GM21526 (cell line): ENCODE data around the gene PRRC2A.

ENCODE experiments used
- ATAC-seq: cut with Tn5 transposase; IDR thresholded peaks from one replicate; pipeline ENCODE4 v1.9.1; 2021; ENCODE audit warnings: moderate library complexity; ENCODE audit not compliant: unreplicated experiment, low FRiP score

PRRC2A gene

DNA sequence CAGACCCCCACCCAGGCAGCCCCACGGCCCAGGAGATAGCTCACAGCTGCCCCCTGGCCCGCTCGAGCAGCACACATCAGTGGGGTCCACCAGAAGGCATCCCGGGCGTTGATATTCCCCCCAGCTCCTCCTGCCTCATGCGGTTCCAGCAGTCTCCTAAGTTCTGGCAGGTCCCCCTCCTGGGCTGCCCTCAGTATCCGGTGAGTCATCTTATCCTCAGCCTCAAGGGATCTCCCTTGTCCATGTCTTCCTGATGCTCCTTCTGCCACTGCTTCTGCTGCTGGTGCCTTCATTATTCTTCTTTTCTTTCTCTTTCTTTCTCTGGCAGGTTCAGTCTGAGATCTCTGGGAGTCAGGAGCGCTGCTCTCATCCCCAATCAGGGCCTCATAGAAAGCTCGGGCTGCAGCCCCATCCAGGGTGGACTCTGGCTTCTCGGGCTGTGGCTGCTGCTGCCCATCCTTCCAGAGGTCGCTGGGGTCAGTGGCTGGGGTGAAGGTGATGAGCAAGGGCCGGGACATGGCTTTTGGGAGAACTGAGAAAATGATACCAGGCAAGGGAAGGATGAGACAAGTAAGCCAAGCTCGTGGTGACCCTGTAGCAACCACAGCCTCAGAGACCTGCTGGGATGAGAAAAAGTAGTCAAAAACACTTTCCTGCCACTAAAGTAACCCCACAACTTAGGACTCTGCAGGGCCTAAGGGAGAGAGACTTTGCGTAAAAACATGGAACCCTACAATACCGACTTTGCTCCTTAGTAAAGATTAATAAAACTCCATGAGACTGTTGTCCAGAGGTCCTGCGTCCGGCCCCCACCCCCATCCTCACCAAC, 43.7 kb downstream of the PRRC2A start:
- ATAC-seq: no peak

DNA sequence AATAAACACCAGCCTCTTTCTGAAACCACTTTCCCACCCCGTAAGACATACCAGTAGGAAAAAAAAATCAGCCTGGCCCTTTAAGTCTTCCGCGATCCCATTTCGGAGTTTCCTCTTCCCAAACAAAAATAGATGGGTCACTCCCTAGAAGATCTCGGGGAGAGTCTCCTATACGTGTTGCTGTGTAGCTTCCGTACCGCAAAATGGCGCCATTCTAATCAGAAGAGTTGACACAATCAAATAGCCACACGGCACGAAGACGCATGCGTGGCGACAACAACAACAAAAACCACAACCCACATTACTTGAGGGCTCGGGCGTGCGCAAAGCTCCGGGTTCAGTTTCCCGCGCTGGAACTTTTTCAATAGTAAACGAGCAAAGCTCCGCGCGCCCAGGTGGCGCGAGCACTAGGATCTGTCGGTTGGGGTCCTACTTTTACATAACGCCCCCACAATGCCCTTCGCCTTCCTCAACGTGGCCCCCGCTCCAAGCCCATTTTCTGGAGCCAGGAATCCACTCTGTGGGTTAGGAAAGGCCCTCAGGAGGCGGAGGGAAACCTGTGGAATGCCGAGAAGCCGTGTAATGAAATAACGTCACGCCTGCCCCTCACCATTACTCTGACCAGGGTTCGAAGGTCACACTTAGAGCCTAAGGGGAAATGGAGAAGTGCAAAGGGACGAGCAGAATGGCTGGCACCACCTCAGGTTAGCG, 44.4 kb downstream of the PRRC2A start, which contains the start of gene GPANK1:
TSS of gene GPANK1 (minus strand) at position 208 of the 711 bp plus-strand sequence. CDS start 519 bp downstream, outside the sequence.
- ATAC-seq: no peak

DNA sequence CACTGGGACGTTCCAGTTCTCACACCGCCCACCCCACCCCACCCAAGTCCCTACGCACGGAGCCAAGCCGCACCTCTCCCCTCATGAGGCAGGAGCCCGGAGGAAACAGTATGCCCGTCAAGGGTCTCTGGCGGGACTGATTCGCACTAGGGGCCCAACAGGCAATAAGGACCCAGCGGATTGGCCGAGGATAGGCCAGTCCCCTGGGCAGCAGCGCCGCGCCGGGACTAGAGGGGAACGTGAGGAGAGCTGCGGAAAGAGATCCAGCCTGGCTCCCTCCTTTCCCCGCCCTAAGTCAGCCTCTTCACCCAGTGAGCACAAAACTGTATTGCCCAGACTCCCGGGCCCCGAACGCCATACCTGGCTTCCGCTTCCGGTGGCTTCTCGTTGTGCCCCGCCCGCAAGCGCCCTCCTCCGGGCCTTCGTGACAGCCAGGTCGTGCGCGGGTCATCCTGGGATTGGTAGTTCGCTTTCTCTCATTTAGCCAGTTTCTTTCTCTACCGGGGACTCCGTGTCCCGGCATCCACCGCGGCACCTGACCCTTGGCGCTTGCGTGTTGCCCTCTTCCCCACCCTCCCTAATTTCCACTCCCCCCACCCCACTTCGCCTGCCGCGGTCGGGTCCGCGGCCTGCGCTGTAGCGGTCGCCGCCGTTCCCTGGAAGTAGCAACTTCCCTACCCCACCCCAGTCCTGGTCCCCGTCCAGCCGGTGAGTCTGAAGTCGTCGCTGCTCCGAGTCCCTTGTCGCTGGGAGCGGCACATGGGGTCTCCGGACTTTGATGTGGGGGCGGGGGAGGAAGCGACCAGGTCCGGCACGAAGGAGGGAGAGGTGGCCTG, 45.2 kb downstream of the PRRC2A start, which contains the start of gene CSNK2B:
TSS of gene CSNK2B (plus strand) at position 580 of the 836 bp plus-strand sequence. CDS start 752 bp downstream, outside the sequence.
- peak; percentile 71 for ATAC-seq

DNA sequence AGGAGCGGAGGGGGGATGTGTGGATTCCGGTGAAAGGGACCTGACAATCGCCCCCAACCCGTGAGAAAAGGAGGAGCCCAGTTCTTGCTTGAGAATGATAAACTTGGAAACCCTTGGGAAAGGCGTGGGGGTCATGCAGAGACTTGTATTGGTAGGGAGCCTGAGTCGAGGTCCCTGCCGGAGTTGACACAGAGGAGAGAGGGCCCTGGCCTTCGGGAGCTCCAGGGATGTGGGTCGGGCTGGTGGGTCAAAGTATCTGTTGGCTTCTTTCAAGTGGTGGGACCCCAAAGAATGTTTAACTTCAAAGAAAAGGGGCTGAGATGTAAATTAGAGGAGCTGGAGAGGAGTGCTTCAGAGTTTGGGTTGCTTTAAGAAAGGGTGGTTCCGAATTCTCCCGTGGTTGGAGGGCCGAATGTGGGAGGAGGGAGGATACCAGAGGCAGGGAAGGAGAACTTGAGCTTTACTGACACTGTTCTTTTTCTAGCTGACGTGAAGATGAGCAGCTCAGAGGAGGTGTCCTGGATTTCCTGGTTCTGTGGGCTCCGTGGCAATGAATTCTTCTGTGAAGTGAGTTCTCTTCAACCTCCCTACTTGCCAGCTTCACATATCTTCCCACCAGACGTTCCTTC, 45.9 kb downstream of the PRRC2A start:
- ATAC-seq: no peak

DNA sequence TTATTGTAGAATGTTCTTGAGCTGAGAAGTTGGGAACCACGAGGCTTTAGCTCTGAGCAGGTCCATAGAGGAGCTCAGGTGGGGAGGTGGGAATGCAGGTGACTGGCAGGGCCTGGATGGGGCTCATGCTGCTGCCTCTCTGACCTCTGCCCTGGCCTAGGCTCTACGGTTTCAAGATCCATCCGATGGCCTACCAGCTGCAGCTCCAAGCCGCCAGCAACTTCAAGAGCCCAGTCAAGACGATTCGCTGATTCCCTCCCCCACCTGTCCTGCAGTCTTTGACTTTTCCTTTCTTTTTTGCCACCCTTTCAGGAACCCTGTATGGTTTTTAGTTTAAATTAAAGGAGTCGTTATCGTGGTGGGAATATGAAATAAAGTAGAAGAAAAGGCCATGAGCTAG, 49.2 kb downstream of the PRRC2A start, which contains the start of gene LY6G5B:
TSS of gene LY6G5B (plus strand) at position 301 of the 400 bp plus-strand sequence. CDS start 975 bp downstream, outside the sequence.
- ATAC-seq: no peak

DNA sequence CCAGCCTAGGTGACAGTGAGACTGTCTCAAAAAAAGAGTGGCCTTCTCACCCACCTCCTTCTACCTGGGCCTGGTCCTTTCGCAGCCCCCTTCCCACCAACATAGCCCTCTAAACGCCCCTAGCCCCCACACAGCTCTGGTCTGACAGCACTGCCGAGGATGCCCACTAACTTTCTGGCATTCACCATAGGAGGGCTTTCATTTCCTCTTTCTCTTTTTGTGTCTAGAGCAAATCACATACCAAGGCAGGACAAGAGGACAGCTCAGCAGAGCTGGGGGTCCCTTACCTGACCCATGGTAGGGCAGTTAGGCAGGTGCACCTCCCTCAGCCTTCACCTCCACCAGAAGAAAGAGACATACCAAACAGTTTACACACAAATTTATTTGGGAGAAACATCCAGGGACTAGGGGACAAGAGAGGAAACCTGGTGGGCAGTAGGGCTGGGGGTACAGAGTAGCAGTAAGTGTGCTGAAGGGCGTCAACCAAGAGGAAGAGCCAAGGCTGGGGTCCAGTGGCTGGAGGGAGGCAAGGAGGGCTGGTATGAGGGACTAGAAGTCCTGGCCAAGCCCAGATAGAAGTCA, 55.9 kb downstream of the PRRC2A start:
- no peak for ATAC-seq

DNA sequence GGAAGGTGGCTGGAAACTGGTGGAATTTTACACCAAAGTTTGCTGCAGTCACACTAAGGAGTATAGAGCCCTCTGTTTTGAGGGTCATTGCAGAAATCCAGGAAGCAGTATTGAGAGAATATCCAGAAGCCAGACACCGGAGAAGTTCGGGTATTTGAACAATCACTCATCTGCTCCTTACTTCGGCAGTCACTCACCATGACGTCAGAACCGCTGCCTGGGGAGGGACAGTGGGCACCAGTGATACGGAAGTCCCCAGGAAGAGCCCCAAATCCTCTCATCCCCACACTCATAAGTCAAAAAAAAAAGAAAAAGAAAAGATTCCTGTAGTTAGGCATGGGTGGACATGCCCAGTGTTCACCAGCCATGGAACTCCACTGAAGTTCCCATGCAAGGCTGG, 56.4 kb downstream of the PRRC2A start:
- no peak for ATAC-seq

DNA sequence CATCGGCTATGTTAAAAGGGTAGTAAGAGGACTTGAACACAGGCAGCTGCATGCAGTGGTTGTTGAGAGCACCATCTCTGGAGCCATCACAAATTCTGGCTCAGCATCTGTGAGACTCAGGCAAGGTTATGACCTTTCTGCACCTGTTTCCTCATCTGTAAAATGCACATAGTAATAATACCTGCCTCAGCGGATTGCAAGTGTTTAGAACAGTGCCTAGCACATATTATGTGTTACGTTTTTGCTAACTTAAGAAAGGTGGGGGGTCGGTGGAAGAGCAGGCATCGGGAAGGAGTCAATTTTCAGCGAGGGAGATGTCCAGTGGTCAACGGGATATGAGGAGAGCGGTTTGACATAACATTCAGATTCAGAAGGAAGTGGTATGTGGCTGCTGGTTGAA, 57.4 kb downstream of the PRRC2A start:
- no peak for ATAC-seq

DNA sequence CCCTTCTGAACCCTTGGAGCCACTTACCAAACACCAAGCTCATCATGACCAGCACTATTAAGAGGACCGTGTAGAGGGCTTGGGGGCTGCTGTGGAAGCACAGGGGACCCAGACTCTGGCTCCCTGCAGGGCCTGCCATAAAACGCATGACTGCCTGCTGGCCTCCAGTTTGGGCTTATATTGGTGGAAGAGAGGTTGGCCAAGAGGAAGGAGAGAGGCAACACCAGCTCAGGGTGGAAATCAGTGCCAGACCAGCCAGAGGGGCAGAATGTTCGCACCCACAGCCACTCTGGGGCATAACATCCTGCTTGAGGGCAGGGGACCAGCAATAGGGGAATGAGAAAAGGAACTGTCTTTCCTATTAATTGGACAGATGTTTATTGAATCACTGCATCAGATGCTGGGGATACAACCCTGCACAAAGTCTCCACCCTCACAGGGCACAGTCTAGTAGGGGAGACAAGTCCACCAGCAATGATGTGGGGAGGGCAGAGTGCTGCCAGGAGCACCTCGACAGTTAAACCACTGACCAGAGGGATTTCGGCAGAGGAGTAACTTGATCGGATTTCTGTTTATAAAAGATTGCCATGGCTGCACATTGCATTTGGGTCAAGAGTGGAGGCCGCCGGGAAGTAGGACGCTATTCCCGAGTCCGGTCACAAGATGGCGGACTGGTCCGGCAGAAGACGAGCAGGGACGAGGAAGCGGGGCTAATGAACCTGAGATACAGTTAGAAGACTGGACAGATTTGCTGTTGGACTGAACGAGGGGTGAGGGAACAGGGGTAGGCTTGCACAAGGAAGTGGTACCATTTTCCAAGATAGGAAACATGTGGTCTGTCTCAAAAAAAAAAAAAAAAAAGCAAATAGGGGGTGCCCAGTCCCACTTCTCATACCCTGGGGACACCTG, 60.0 kb downstream of the PRRC2A start, which contains the start of gene LY6G5C:
TSS of gene LY6G5C (minus strand) at position 842 of the 909 bp plus-strand sequence. CDS start at position 148, 694 bp downstream.
- no peak for ATAC-seq

DNA sequence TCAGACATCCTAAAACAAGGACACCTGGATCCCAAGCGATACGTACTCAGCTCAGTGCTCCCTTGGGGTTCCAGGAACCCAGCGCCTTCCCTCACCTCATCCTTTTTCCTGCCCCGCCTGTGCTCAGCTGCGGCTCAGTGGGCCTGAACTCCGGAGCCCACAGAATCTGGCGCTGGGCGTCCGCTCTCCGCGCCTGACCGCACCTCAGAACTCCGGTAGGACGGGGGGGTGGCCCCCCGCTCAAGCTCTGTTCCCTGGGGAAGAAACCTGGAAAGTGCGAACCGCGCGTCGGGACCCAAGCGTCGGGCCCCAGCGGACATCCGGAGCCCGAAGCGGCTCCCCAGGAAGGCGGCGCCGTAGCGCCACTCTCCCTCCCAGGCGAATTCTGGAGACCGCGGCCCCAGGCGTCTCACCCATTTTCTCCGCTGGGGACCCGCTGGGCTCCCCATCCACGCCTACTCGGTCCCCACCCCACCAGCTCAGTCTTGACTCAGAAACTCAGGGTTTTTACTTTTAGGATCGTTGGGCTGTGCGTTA, 60.7 kb downstream of the PRRC2A start:
- no peak for ATAC-seq

DNA sequence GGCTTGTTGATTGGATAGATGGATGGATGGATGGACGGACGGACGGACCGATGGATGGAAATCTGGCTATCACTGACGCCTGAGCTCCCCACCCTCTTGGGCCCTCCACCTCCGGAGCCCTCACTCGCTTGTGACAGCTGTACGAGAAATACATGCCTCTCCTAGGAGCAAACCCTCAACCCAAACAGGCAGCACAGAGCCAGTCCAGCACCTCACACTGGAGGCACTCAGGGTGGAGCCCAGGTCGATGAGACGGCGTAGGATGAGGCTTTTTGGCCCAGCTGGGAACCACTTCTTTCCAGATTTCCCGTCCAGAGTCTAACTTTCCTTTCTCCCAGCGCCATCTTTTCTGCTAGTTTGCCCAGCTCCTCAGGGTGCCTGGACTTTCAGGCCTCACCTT, 63.1 kb downstream of the PRRC2A start:
- no peak for ATAC-seq

DNA sequence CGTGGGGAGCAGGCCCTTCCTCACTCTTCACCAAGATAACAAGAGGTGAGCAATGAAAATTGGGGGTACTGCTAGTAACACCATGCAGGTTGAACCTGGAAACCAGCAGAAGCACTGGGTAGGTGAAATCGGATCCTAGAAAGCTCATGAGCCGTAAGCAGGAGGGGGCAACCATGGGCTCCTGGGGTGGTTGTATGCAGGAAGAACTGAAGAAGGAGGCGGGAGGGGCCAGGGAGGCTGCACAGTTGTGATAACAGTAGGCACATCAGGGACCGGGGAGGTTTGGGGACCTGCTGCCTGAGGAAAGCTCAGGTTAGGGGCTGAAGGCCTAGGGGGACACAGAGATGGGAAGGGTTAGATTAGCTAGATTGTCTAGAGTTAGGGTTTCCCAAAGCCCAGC, 66.0 kb downstream of the PRRC2A start:
- no peak for ATAC-seq

DNA sequence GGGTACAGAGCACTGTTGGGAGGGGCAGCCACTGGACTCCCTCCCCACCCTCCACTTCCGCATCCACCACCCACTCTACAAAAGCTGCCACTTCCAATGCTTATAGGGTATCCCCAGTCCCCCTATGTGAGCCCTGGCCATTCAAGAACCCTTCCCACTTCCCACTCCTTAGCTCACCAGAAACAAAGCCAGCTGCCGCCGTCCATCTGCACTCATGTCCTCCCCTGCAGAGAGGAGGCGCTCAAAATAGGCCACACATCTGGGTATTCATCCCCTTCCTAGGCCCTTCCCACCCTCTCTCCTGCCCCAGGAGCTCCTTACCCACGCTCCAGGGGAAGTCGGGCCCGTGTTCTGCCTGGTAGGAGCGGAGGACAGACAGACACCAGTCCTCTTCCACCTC, 66.8 kb downstream of the PRRC2A start:
- ATAC-seq: no peak
